H7 (cell line): Measurements from ENCODE around the gene AKR1E2. TPM values are rescaled to one million over a fixed set of nuclear protein-coding genes. Genes with fewer than 3 reads are reported as not detected.
"Not testable (repeated sequence)": the region's sequence is repeated elsewhere in the genome, so short reads cannot be mapped to it uniquely, and the experiment has no call there.

Experiments
- DNase-seq: peaks from one replicate; pipeline ENCODE4 v3.0.0; 2012
- H3K27me3 ChIP-seq: 2 replicates; pipeline ENCODE4 v1.6.0; 2011; ENCODE audit warnings: mild to moderate bottlenecking, low read length; ENCODE audit not compliant: control insufficient read depth, insufficient read depth
- H3K36me3 ChIP-seq: replicated peaks from 2 replicates; pipeline ENCODE4 v1.5.1; 2011; ENCODE audit warnings: low read length; ENCODE audit not compliant: control insufficient read depth, insufficient read depth
- H3K4me3 ChIP-seq: 2 replicates; pipeline ENCODE4 v1.5.1; 2011; ENCODE audit warnings: low read depth, mild to moderate bottlenecking, control low read depth, low read length, moderate library complexity; ENCODE audit not compliant: insufficient read depth
- total RNA-seq: library from RNA; depleted of rRNA; stranded (reverse); fragments of >200 nt; shearing (Covaris generic); gene quantifications from 2 replicates; pipeline ENCODE4 v1.2.3, GENCODE V29; 2014

AKR1E2 gene
- total RNA-seq, 1 experiment from 2014 or later = 4.5 TPM

- no peaks in the 10 kb centered on the region for H3K27me3 ChIP-seq
- H3K4me3 ChIP-seq = no peak overlapping the region
- DNase-seq = no peak
- no peaks in the 10 kb centered on the region for H3K36me3 ChIP-seq
Observed at GRCh38 chr10:4804465-4804864, 21.5 kb upstream of the AKR1E2 start.

GRCh38 chr10:4806534-4806933 lies 19.5 kb upstream of the AKR1E2 start:
- no peaks in the 10 kb centered on the region for H3K36me3 ChIP-seq
- DNase-seq = no peak
- no peak overlapping the region for H3K4me3 ChIP-seq
- no peaks in the 10 kb centered on the region for H3K27me3 ChIP-seq

- DNase-seq = no peak
- H3K36me3 ChIP-seq = no peaks in the 10 kb centered on the region
Observed at GRCh38 chr10:4807761-4808507, 18.1 kb upstream of the AKR1E2 start.

GRCh38 chr10:4809156-4809555 lies 16.9 kb upstream of the AKR1E2 start:
- no peak for DNase-seq
- Histone ChIP-seq H3K4me3 (no peak overlapping the region), H3K36me3 (no peaks in the 10 kb centered on the region), H3K27me3 (no peaks in the 10 kb centered on the region)

More at GRCh38 chr10:4807761-4808507, 18.1 kb upstream of the AKR1E2 start:
- H3K4me3 ChIP-seq = no peak overlapping the region
- H3K27me3 ChIP-seq = no peaks in the 10 kb centered on the region

- no peak for DNase-seq
- H3K4me3 ChIP-seq = no peak overlapping the region
Observed at GRCh38 chr10:4810092-4810491, 15.9 kb upstream of the AKR1E2 start.

GRCh38 chr10:4812046-4812445 lies 14.0 kb upstream of the AKR1E2 start:
- Histone ChIP-seq H3K27me3 (no peaks in the 10 kb centered on the region), H3K36me3 (no peaks in the 10 kb centered on the region), H3K4me3 (no peak overlapping the region)
- DNase-seq = no peak

More at GRCh38 chr10:4810092-4810491, 15.9 kb upstream of the AKR1E2 start:
- H3K27me3 ChIP-seq = no peaks in the 10 kb centered on the region
- H3K36me3 ChIP-seq = no peaks in the 10 kb centered on the region

GRCh38 chr10:4813023-4813422 lies 13.0 kb upstream of the AKR1E2 start:
- Histone ChIP-seq H3K4me3 (no peak overlapping the region), H3K27me3 (no peaks in the 10 kb centered on the region), H3K36me3 (no peaks in the 10 kb centered on the region)
- DNase-seq = no peak

GRCh38 chr10:4813496-4813895 lies 12.5 kb upstream of the AKR1E2 start:
- Histone ChIP-seq H3K36me3 (no peaks in the 10 kb centered on the region), H3K4me3 (no peak overlapping the region), H3K27me3 (no peaks in the 10 kb centered on the region)
- DNase-seq = no peak

- DNase-seq, H3K27me3 ChIP-seq, H3K4me3 ChIP-seq, H3K36me3 ChIP-seq: not testable (repeated sequence)
Observed at GRCh38 chr10:4815646-4816180, 10.3 kb upstream of the AKR1E2 start.

- Histone ChIP-seq H3K36me3 (no peaks in the 10 kb centered on the region), H3K4me3 (no peak overlapping the region), H3K27me3 (no peaks in the 10 kb centered on the region)
- DNase-seq = no peak
Observed at GRCh38 chr10:4816966-4817365, 9.0 kb upstream of the AKR1E2 start.

GRCh38 chr10:4819067-4819466 lies 6.9 kb upstream of the AKR1E2 start:
- Histone ChIP-seq H3K27me3 (no peaks in the 10 kb centered on the region), H3K4me3 (no peak overlapping the region), H3K36me3 (no peaks in the 10 kb centered on the region)
- no peak for DNase-seq

- no peaks in the 10 kb centered on the region for H3K27me3 ChIP-seq
- H3K4me3 ChIP-seq = no peak overlapping the region
- H3K36me3 ChIP-seq = no peaks in the 10 kb centered on the region
- DNase-seq = no peak
Observed at GRCh38 chr10:4819707-4820106, 6.3 kb upstream of the AKR1E2 start.

- H3K36me3 ChIP-seq = no peaks in the 10 kb centered on the region
- no peak for DNase-seq
- no peak overlapping the region for H3K4me3 ChIP-seq
Observed at GRCh38 chr10:4820804-4821401, 5.1 kb upstream of the AKR1E2 start.

GRCh38 chr10:4822208-4822607 lies 3.8 kb upstream of the AKR1E2 start:
- Histone ChIP-seq H3K4me3 (no peak overlapping the region), H3K27me3 (peaks cover 13% of the 10 kb centered on the region), H3K36me3 (no peaks in the 10 kb centered on the region)
- DNase-seq = no peak

More at GRCh38 chr10:4820804-4821401, 5.1 kb upstream of the AKR1E2 start:
- peaks cover 7% of the 10 kb centered on the region for H3K27me3 ChIP-seq

- Histone ChIP-seq H3K36me3 (no peaks in the 10 kb centered on the region), H3K27me3 (peaks cover 13% of the 10 kb centered on the region), H3K4me3 (no peak overlapping the region)
- no peak for DNase-seq
Observed at GRCh38 chr10:4824791-4825310, 1.2 kb upstream of the AKR1E2 start.
